ENCODE measurements around the gene FCHO1.

The FCHO1 gene

DNA sequence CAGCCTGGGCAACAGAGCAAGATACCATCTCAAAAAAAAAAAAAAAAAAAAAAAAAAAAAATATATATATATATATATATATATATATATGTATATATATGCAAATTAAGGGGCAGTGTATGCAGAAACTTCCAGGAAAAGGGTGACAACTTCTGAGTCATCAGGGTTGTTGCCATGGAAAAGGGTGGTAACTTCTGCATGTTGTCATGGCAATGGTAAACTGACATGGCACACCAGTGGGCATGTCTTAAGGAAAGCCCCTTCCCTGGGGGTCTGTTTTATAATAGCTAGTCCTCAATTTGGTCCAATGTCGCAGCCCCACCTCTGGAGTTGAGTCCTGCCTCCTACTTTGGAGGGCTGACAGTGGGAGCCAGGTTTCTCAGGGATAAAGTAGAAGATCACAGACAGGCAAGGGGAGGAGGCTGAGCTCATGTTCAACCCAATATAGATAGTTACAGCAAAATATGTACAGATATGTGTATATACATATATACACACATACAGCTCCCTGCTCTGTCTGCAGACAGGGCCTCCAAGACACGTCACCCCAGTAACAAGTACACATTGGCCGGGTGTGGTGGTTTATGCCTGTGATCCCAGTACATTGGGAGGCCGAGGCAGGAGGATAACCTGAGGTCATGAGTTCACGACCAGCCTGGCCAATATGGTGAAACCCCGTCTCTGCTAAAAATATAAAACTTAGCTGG lies 7.2 kb upstream of the FCHO1 start:
- Histone ChIP-seq H3K4me3 (replicated peaks; ENCODE audit: insufficient read depth, low read length) (no peak overlapping the region), H3K27ac (replicated peaks) (no peak overlapping the region), H3K27me3 (ENCODE audit: insufficient read depth, poor library complexity, severe bottlenecking) (no peaks in the 10 kb centered on the region)
- no peak for DNase-seq (ENCODE audit: low read depth in 1 of 2, low spot score in 1 of 2)
- no peak for TF ChIP-seq GABPA (IDR thresholded peaks at IDR 0.05; ENCODE audit: low read depth)
- TF ChIP-seq POLR2AphosphoS5 (IDR thresholded peaks at IDR 0.05; ENCODE audit: low read depth), result no peak
- TF ChIP-seq, protein P1, sequence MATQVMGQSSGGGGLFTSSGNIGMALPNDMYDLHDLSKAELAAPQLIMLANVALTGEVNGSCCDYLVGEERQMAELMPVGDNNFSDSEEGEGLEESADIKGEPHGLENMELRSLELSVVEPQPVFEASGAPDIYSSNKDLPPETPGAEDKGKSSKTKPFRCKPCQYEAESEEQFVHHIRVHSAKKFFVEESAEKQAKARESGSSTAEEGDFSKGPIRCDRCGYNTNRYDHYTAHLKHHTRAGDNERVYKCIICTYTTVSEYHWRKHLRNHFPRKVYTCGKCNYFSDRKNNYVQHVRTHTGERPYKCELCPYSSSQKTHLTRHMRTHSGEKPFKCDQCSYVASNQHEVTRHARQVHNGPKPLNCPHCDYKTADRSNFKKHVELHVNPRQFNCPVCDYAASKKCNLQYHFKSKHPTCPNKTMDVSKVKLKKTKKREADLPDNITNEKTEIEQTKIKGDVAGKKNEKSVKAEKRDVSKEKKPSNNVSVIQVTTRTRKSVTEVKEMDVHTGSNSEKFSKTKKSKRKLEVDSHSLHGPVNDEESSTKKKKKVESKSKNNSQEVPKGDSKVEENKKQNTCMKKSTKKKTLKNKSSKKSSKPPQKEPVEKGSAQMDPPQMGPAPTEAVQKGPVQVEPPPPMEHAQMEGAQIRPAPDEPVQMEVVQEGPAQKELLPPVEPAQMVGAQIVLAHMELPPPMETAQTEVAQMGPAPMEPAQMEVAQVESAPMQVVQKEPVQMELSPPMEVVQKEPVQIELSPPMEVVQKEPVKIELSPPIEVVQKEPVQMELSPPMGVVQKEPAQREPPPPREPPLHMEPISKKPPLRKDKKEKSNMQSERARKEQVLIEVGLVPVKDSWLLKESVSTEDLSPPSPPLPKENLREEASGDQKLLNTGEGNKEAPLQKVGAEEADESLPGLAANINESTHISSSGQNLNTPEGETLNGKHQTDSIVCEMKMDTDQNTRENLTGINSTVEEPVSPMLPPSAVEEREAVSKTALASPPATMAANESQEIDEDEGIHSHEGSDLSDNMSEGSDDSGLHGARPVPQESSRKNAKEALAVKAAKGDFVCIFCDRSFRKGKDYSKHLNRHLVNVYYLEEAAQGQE (IDR thresholded peaks at IDR 0.05; ENCODE audit: insufficient replicate concordance, low read depth), result no peak
- TF ChIP-seq SPI1 (IDR thresholded peaks at IDR 0.05; ENCODE audit: borderline replicate concordance, low read depth), result no peak
- TF ChIP-seq, protein P2, sequence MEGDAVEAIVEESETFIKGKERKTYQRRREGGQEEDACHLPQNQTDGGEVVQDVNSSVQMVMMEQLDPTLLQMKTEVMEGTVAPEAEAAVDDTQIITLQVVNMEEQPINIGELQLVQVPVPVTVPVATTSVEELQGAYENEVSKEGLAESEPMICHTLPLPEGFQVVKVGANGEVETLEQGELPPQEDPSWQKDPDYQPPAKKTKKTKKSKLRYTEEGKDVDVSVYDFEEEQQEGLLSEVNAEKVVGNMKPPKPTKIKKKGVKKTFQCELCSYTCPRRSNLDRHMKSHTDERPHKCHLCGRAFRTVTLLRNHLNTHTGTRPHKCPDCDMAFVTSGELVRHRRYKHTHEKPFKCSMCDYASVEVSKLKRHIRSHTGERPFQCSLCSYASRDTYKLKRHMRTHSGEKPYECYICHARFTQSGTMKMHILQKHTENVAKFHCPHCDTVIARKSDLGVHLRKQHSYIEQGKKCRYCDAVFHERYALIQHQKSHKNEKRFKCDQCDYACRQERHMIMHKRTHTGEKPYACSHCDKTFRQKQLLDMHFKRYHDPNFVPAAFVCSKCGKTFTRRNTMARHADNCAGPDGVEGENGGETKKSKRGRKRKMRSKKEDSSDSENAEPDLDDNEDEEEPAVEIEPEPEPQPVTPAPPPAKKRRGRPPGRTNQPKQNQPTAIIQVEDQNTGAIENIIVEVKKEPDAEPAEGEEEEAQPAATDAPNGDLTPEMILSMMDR (IDR thresholded peaks at IDR 0.05; ENCODE audit: insufficient read depth, low read length), result no peak

DNA sequence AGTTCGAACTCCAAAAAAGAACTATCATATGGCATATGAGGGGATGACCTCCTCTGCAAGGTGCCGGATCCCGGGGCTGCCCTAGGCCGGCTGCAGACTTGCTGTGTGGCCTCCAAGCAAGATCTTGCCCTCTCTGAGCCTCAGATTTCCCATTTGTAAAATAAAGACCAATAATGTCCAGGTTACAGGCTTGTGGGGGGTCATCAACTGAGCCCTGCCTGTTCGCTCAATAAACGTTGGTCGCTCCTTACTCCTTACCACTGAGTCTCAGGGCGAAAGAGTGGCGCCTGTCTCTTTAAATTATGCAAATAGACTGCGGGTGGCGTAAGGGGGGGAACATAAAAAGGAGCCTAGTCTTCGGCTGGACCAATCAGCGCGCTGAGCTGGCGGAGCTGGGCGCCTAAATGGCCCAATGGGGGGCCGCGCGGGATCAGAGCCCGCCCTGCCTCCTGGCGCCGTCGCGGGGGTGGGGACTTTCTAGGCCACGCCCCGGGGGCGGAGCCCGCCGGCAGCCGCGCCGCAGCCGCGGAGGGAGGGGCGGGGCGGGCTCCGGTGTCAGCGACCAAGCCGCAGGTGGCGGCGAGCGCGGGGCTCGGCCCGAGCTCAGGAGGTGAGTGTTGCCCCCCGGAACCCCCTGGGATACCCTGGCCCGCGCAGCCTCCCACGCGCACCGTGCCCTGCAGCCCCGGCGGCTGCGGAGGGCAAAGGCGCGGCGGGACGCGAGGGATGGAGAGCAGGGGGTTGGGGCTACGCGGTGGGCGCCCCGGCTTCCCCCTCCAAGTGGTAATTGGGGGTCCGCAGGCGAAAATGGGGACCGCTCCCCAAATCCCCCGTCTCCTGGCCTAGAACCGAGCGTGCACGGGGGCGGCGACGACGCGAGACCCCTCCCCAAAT lies 3.8 kb upstream of the FCHO1 start:
- DNase-seq (ENCODE audit: low read depth in 1 of 2, low spot score in 1 of 2), result peak; percentile 83 to 96
- Histone ChIP-seq H3K27ac (replicated peaks) (no peak overlapping the region), H3K4me3 (replicated peaks; ENCODE audit: insufficient read depth, low read length) (peak overlapping the region; percentile 83), H3K27me3 (ENCODE audit: insufficient read depth, poor library complexity, severe bottlenecking) (no peaks in the 10 kb centered on the region)
- TF ChIP-seq GABPA (IDR thresholded peaks at IDR 0.05; ENCODE audit: low read depth), result no peak
- TF ChIP-seq, protein P2 (IDR thresholded peaks at IDR 0.05; ENCODE audit: insufficient read depth, low read length), result no peak
- TF ChIP-seq POLR2AphosphoS5 (IDR thresholded peaks at IDR 0.05; ENCODE audit: low read depth), result no peak
- TF ChIP-seq, protein P1 (IDR thresholded peaks at IDR 0.05; ENCODE audit: insufficient replicate concordance, low read depth), result no peak
- TF ChIP-seq SPI1 (IDR thresholded peaks at IDR 0.05; ENCODE audit: borderline replicate concordance, low read depth), result no peak

DNA sequence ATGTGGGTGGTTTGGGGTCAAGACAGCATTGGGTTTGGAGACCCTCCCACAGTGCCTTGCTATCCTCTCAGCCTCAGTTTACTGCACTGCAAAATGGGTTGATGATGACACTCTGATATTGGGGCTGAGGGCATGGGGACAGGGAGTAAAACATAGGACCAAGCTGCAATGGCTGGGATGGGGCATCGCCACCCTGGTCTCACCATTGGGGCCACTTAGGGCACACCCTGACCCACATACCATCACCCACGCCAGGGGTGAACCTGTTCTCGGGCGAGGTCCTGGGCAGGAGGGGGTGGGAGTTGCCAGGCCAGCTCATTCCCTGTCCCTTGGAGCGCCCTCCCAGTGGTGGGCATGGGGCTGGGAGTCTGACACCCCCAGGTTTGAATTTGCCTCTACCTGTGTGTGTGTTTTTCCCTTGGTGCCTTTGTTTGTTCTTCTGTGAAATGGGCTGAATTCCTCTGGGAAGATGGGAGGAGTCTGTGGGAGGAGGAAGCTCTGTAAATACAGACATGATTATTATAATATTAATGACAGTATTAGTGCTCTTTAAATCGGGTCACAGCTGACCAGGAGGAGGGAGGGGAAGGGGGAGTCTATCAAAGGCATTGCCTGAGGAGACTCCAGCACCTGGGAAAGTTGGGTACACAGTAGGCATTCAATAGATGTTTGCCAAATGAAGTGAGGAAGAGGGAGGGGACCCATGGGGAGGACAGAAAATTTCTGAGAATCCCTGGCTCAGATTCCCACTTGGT lies 2.2 kb upstream of the FCHO1 start:
- TF ChIP-seq GABPA (IDR thresholded peaks at IDR 0.05; ENCODE audit: low read depth) (no peak), POLR2AphosphoS5 (IDR thresholded peaks at IDR 0.05; ENCODE audit: low read depth) (no peak), SPI1 (IDR thresholded peaks at IDR 0.05; ENCODE audit: borderline replicate concordance, low read depth) (no peak)
- TF ChIP-seq, protein P2 (IDR thresholded peaks at IDR 0.05; ENCODE audit: insufficient read depth, low read length), result no peak
- TF ChIP-seq, protein P1 (IDR thresholded peaks at IDR 0.05; ENCODE audit: insufficient replicate concordance, low read depth), result no peak
- no peak for DNase-seq (ENCODE audit: low read depth in 1 of 2, low spot score in 1 of 2)
- H3K27ac ChIP-seq (replicated peaks), result no peak overlapping the region
- no peaks in the 10 kb centered on the region for H3K27me3 ChIP-seq (ENCODE audit: insufficient read depth, poor library complexity, severe bottlenecking)
- no peak overlapping the region for H3K4me3 ChIP-seq (replicated peaks; ENCODE audit: insufficient read depth, low read length)

All from HL-60 (cell line).